HG02981 (cell line): ENCODE data around the gene SPDYE2B.
"Not testable (repeated sequence)": the region's sequence is repeated elsewhere in the genome, so short reads cannot be mapped to it uniquely, and the experiment has no call there.

Experiments used
- ATAC-seq: cut with Tn5 transposase; IDR thresholded peaks from one replicate; pipeline ENCODE4 v1.9.1; 2021; ENCODE audit warnings: mild to moderate bottlenecking, moderate library complexity; ENCODE audit not compliant: unreplicated experiment

Gene SPDYE2B

GRCh38 chr7:102697642-102698512 is 47.8 kb downstream of the SPDYE2B start:
- ATAC-seq = not testable (repeated sequence)

- ATAC-seq = not testable (repeated sequence)
Measured at GRCh38 chr7:102698962-102699750, 49.0 kb downstream of the SPDYE2B start.
